ENCODE results near the gene S100A2. TPM values are rescaled to one million over a fixed set of nuclear protein-coding genes. Genes with fewer than 3 reads are reported as not detected.

S100A2 gene
- total and polyA plus RNA-seq, 2 of the 13 experiments (the other 11 are each of a cell fraction or from before 2014, with no cell fraction given): 1.2 TPM

- H3K4me2 ChIP-seq (ENCODE audit: low read depth, low read length): peak overlapping the region; percentile 83
- ChIA-PET POLR2A (interaction anchor here (0.8 to 6.6 kb wide), 5 partner anchors 11 to 99 kb away, joined by 3 to 49 read pairs (median 19); partner anchors contain the start of genes CHTOP, S100A2 and S100A4), CTCF (ENCODE audit: low intra/inter-chr PET ratio, low total read pairs) (interaction anchor here (2.8 kb wide), 1 partner anchor 33 kb away, joined by 42 read pairs; no protein-coding TSS in a partner anchor)
- H3K79me2 ChIP-seq (ENCODE audit: insufficient read depth, low read length): no peaks in the 10 kb centered on the region
- no peaks in the 10 kb centered on the region; a peak in 1 of 5 replicates for H3K27me3 ChIP-seq (ENCODE audit: control insufficient read depth in 1 of 2, insufficient read depth in 2 of 2, low read length in 2 of 2)
- BruUV-seq (replicated peaks): no TSS peak
- H2AFZ ChIP-seq (ENCODE audit: low read length): no peak overlapping the region
- H3K9me3 ChIP-seq (ENCODE audit: low read length): no peaks in the 10 kb centered on the region
- in situ Hi-C loops (cut with HindIII; ENCODE audit: extremely low pct_ligation_motif_present, low pct_unique_long_range_greater_than_20kb): loop anchor here (5.0 kb wide), 1 partner anchor 33 kb away; the partner anchor contains the start of gene S100A2
- no peaks in the 10 kb centered on the region for H4K20me1 ChIP-seq (ENCODE audit: insufficient read depth, low read length)
- H3K4me1 ChIP-seq (ENCODE audit: insufficient read depth, low read length): peaks cover 70% of the 10 kb centered on the region
- H3K36me3 ChIP-seq (replicated peaks in 1 of 2; ENCODE audit: control insufficient read depth in 1 of 2, insufficient read depth in 2 of 2, low read length in 2 of 2): no peaks in the 10 kb centered on the region
- H3K9ac ChIP-seq (ENCODE audit: insufficient read depth, low read depth, low read length): no peak overlapping the region
- WGBS (ENCODE audit: low lambda C conversion rate): 71% methylated on average over 5 of the region's 7 CpGs
- H3K4me3 ChIP-seq (replicated peaks in 1 of 3; ENCODE audit: insufficient read depth in 1 of 3, low read depth in 2 of 3, low read length in 3 of 3): no peak overlapping the region; a peak in 2 of 6 replicates
- no peak overlapping the region for H3K27ac ChIP-seq (ENCODE audit: extremely low read length, insufficient read depth, low read length)
- FAIRE-seq (no peak), DNase-seq (ENCODE audit: low spot score) (no peak), ATAC-seq (no peak)
- intact Hi-C loops (cut with micrococcal nuclease; ENCODE audit: unreplicated experiment): no loop called here
- TF ChIP-seq SATB2 (CRISPR knock-in tag; IDR thresholded peaks at IDR 0.05): no peak
- no peak for TF ChIP-seq SP5 (CRISPR knock-in tag; IDR thresholded peaks at IDR 0.05; ENCODE audit: borderline replicate concordance, low read depth)
- no peak for TF ChIP-seq RFXANK (CRISPR knock-in tag; IDR thresholded peaks at IDR 0.05)
- no peak for TF ChIP-seq EEA1 (CRISPR knock-in tag; IDR thresholded peaks at IDR 0.05; ENCODE audit: borderline replicate concordance)
- TF ChIP-seq ZNF598 (CRISPR knock-in tag; IDR thresholded peaks at IDR 0.05; ENCODE audit: borderline replicate concordance): no peak
- no peak for TF ChIP-seq REL (CRISPR knock-in tag; conservative IDR thresholded peaks at IDR 0.05)
- TF ChIP-seq TIGD3 (CRISPR knock-in tag; IDR thresholded peaks at IDR 0.05; ENCODE audit: borderline replicate concordance): no peak
- TF ChIP-seq HNF4A (CRISPR knock-in tag; IDR thresholded peaks at IDR 0.05): no peak
- TF ChIP-seq ZNF879 (CRISPR knock-in tag; IDR thresholded peaks at IDR 0.05): no peak
- no peak for TF ChIP-seq ZNF652 (CRISPR knock-in tag; IDR thresholded peaks at IDR 0.05; ENCODE audit: borderline replicate concordance, low read depth)
- TF ChIP-seq ZBTB20 (CRISPR knock-in tag; IDR thresholded peaks at IDR 0.05; ENCODE audit: borderline replicate concordance, low read depth): no peak
- TF ChIP-seq ZKSCAN8 (CRISPR knock-in tag; IDR thresholded peaks at IDR 0.05; ENCODE audit: borderline replicate concordance): no peak
- TF ChIP-seq FIP1L1 (IDR thresholded peaks at IDR 0.05; ENCODE audit: borderline replicate concordance, insufficient read depth, low read depth, low read length): no peak
- TF ChIP-seq ZNF589 (CRISPR knock-in tag; conservative IDR thresholded peaks at IDR 0.05): no peak
- no peak for TF ChIP-seq ZSCAN22 (CRISPR knock-in tag; IDR thresholded peaks at IDR 0.05)
- TF ChIP-seq TCF7 (IDR thresholded peaks at IDR 0.05; ENCODE audit: low read depth): no peak
- TF ChIP-seq ZBTB3 (CRISPR knock-in tag; IDR thresholded peaks at IDR 0.05; ENCODE audit: borderline replicate concordance, low read depth): no peak
- TF ChIP-seq AHDC1 (CRISPR knock-in tag; IDR thresholded peaks at IDR 0.05; ENCODE audit: borderline replicate concordance): no peak
- TF ChIP-seq ZNF567 (CRISPR knock-in tag; IDR thresholded peaks at IDR 0.05; ENCODE audit: borderline replicate concordance): no peak
These were observed 31.3 kb downstream of the S100A2 start for GRCh38 chr1:153534226-153534924.

Measured in HepG2 (cell line).